H9 (cell line): ENCODE data around the gene KBTBD8. TPM values are rescaled to one million over a fixed set of nuclear protein-coding genes. Genes with fewer than 3 reads are reported as not detected.

ENCODE experiments used
- DNase-seq: peaks from one replicate; pipeline ENCODE4 v3.0.0-alpha.2; 2017
- H2AFZ ChIP-seq: one replicate; pipeline ENCODE4 v1.6.1; 2013; ENCODE audit warnings: mild to moderate bottlenecking, low read length, control low read depth, moderate library complexity
- H2AK5ac ChIP-seq: 2 replicates; pipeline ENCODE4 v1.6.1; 2013; ENCODE audit warnings: low read length, control low read depth, mixed read lengths; ENCODE audit not compliant: insufficient read length
- H2BK120ac ChIP-seq: one replicate; pipeline ENCODE4 v1.6.1; 2013; ENCODE audit warnings: low read depth, mild to moderate bottlenecking, low read length, control low read depth, inconsistent platforms; ENCODE audit not compliant: poor library complexity, severe bottlenecking
- H2BK12ac ChIP-seq: 2 replicates; pipeline ENCODE4 v1.6.1; 2013; ENCODE audit warnings: low read length, control low read depth, mixed read lengths, low read depth; ENCODE audit not compliant: insufficient read length
- H2BK15ac ChIP-seq: 2 replicates; pipeline ENCODE4 v1.6.1; 2013; ENCODE audit warnings: low read depth, low read length, control low read depth
- H2BK20ac ChIP-seq: one replicate; pipeline ENCODE4 v1.6.1; 2013; ENCODE audit warnings: low read depth, mild to moderate bottlenecking, low read length, control low read depth, inconsistent platforms; ENCODE audit not compliant: poor library complexity, severe bottlenecking
- H2BK5ac ChIP-seq: 2 replicates; pipeline ENCODE4 v1.6.1; 2013; ENCODE audit warnings: low read length, control low read depth, mixed read lengths; ENCODE audit not compliant: insufficient read length
- H3K14ac ChIP-seq: 2 replicates; pipeline ENCODE4 v1.6.1; 2013; ENCODE audit warnings: low read length, control low read depth; ENCODE audit not compliant: insufficient read depth
- H3K18ac ChIP-seq: 2 replicates; pipeline ENCODE4 v1.6.1; 2013; ENCODE audit warnings: low read depth, mild to moderate bottlenecking, mixed read lengths, low read length, control low read depth; ENCODE audit not compliant: insufficient read length
- H3K23ac ChIP-seq: 2 replicates; pipeline ENCODE4 v1.6.1; 2013; ENCODE audit warnings: low read length, control low read depth, mixed read lengths, low read depth; ENCODE audit not compliant: insufficient read length
- H3K23me2 ChIP-seq: 2 replicates; pipeline ENCODE4 v1.6.1; 2013; ENCODE audit warnings: low read depth, mild to moderate bottlenecking, mixed read lengths, low read length, control low read depth; ENCODE audit not compliant: insufficient read length, poor library complexity, severe bottlenecking
- H3K27ac ChIP-seq: 2 replicates; pipeline ENCODE4 v1.5.1; 2013; ENCODE audit warnings: low read length, control low read depth, mixed read lengths, low read depth; ENCODE audit not compliant: insufficient read length
- H3K27me3 ChIP-seq: 2 replicates; pipeline ENCODE4 v1.6.1; 2013; ENCODE audit warnings: low read length, control low read depth, inconsistent platforms; ENCODE audit not compliant: insufficient read depth
- H3K4ac ChIP-seq: 2 replicates; pipeline ENCODE4 v1.6.1; 2013; ENCODE audit warnings: low read depth, mild to moderate bottlenecking, control low read depth, inconsistent platforms, low read length, moderate library complexity
- H3K4me1 ChIP-seq: 2 replicates; pipeline ENCODE4 v1.6.1; 2013; ENCODE audit warnings: low read length, control low read depth, inconsistent platforms; ENCODE audit not compliant: insufficient read depth
- H3K4me2 ChIP-seq: 2 replicates; pipeline ENCODE4 v1.6.1; 2013; ENCODE audit warnings: low read length, control low read depth, mixed read lengths; ENCODE audit not compliant: insufficient read length, insufficient read depth
- H3K56ac ChIP-seq: 2 replicates; pipeline ENCODE4 v1.6.1; 2013; ENCODE audit warnings: low read depth, mild to moderate bottlenecking, mixed read lengths, low read length, control low read depth; ENCODE audit not compliant: insufficient read length
- H3K79me1 ChIP-seq: 2 replicates; pipeline ENCODE4 v1.6.1; 2013; ENCODE audit warnings: low read depth, mild to moderate bottlenecking, moderate library complexity, low read length, control low read depth, inconsistent platforms; ENCODE audit not compliant: insufficient read depth, poor library complexity, severe bottlenecking
- H3K79me2 ChIP-seq: 2 replicates; pipeline ENCODE4 v1.6.1; 2013; ENCODE audit warnings: low read length, control low read depth, inconsistent platforms; ENCODE audit not compliant: insufficient read depth
- H3K9ac ChIP-seq: 2 replicates; pipeline ENCODE4 v1.6.1; 2013; ENCODE audit warnings: low read length, control low read depth, mixed read lengths; ENCODE audit not compliant: insufficient read length; ENCODE audit errors: extremely low read depth
- H3K9me3 ChIP-seq: one replicate; pipeline ENCODE4 v1.6.1; 2013; ENCODE audit warnings: low read depth, low read length, inconsistent platforms; ENCODE audit not compliant: control insufficient read depth
- H3T11ph ChIP-seq: one replicate; pipeline ENCODE4 v1.6.1; 2013; ENCODE audit warnings: mild to moderate bottlenecking, low read length, control low read depth, inconsistent platforms
- H4K20me1 ChIP-seq: one replicate; pipeline ENCODE4 v1.6.1; 2013; ENCODE audit not compliant: control insufficient read depth, insufficient read length, insufficient read depth
- H4K5ac ChIP-seq: 2 replicates; pipeline ENCODE4 v1.6.1; 2013; ENCODE audit warnings: low read depth, mild to moderate bottlenecking, mixed read lengths, low read length, control low read depth; ENCODE audit not compliant: insufficient read length
- H4K8ac ChIP-seq: replicated peaks from 2 replicates; pipeline ENCODE4 v1.6.1; 2013; ENCODE audit warnings: low read length, control low read depth, mixed read lengths, low read depth; ENCODE audit not compliant: insufficient read length
- H4K91ac ChIP-seq: 2 replicates; pipeline ENCODE4 v1.6.1; 2013; ENCODE audit warnings: low read depth, mild to moderate bottlenecking, moderate library complexity, mixed read lengths, low read length, control low read depth; ENCODE audit not compliant: insufficient read length
- H3K27ac Mint-ChIP-seq, 3 experiments: 2 replicates in 2 of 3; 3 replicates in 1 of 3; pipeline ENCODE4 v1.8.0; 2020 to 2021; ENCODE audit warnings: mixed read lengths in 3 of 3, mild to moderate bottlenecking in 1 of 3, moderate library complexity in 1 of 3
- H3K27me3 Mint-ChIP-seq: 2 replicates; pipeline ENCODE4 v1.8.0; 2021; ENCODE audit warnings: low read depth, mild to moderate bottlenecking, moderate library complexity, mixed read lengths
- H3K36me3 Mint-ChIP-seq, 3 experiments: 2 replicates in 2 of 3; 3 replicates in 1 of 3; pipeline ENCODE4 v1.8.0; 2020 to 2021; ENCODE audit warnings: low read depth in 3 of 3, mixed read lengths in 3 of 3; ENCODE audit not compliant: insufficient read depth in 1 of 3
- H3K4me1 Mint-ChIP-seq, 2 experiments: 2 replicates each; pipeline ENCODE4 v1.8.0; 2020; ENCODE audit warnings: mixed read lengths in 2 of 2
- H3K4me3 Mint-ChIP-seq, 2 experiments: 2 replicates in 1 of 2; 3 replicates in 1 of 2; pipeline ENCODE4 v1.8.0; 2020 to 2021; ENCODE audit warnings: mild to moderate bottlenecking in 2 of 2, mixed read lengths in 2 of 2, moderate library complexity in 1 of 2
- H3K9me3 Mint-ChIP-seq, 2 experiments: 2 replicates in 1 of 2; 3 replicates in 1 of 2; pipeline ENCODE4 v1.8.0; 2020; ENCODE audit warnings: mild to moderate bottlenecking in 2 of 2, mixed read lengths in 2 of 2, moderate library complexity in 1 of 2
- WGBS: extraction: QIAGEN DNeasy Blood & Tissue Kit; methylation state at CpG from one replicate; pipeline ENCODE4 v1.1.7; 2013; ENCODE audit warnings: missing lambda C conversion rate, low lambda C conversion rate, mixed read lengths; ENCODE audit not compliant: insufficient read length; ENCODE audit errors: extremely low coverage; 5-methylcytosine and 5-hydroxymethylcytosine counted together
- total RNA-seq: library from RNA; stranded (reverse); gene quantifications from 2 replicates; pipeline ENCODE4 v1.2.1, GENCODE V29; 2021
- TF ChIP-seq, protein P1 (sequence below): fragments of 200-600 bp; sonication (generic); conservative IDR thresholded peaks from 3 replicates; pipeline ENCODE4 v1.8.0; 2021; ENCODE audit warnings: antibody characterized with exemption, mild to moderate bottlenecking

KBTBD8 gene
- total RNA-seq, 1 experiment from 2014 or later, result 16.7 TPM

- no peak for DNase-seq
- Mint-ChIP-seq H3K36me3 (no peaks in the 10 kb centered on the region; a peak in 1 of 7 replicates), H3K4me3 (no peak overlapping the region), H3K27me3 (no peaks in the 10 kb centered on the region), H3K9me3 (peaks cover 0 to 2% of the 10 kb centered on the region in 2 experiments; a peak in 2 of 5 replicates), H3K4me1 (peaks cover 11 to 21% of the 10 kb centered on the region in 2 experiments), H3K27ac (no peak overlapping the region)
- Histone ChIP-seq H3K23me2 (no peaks in the 10 kb centered on the region), H3K4me1 (no peaks in the 10 kb centered on the region), H2BK15ac (no peak overlapping the region), H3K27me3 (no peaks in the 10 kb centered on the region), H3K27ac (no peak overlapping the region), H3K79me1 (no peaks in the 10 kb centered on the region), H3T11ph (no peak overlapping the region), H3K14ac (no peak overlapping the region), H3K23ac (no peak overlapping the region), H2BK20ac (no peak overlapping the region), H3K4ac (no peak overlapping the region), H4K5ac (no peak overlapping the region), H3K9ac (no peak overlapping the region), H2BK5ac (no peak overlapping the region), H2AK5ac (no peak overlapping the region), H3K79me2 (no peaks in the 10 kb centered on the region), H3K9me3 (no peaks in the 10 kb centered on the region), H3K4me2 (no peak overlapping the region), H2BK120ac (no peak overlapping the region), H4K91ac (no peak overlapping the region), H3K56ac (no peak overlapping the region), H4K8ac (no peak overlapping the region), H3K18ac (no peak overlapping the region), H2BK12ac (no peak overlapping the region), H2AFZ (no peak overlapping the region), H4K20me1 (no peaks in the 10 kb centered on the region)
- TF ChIP-seq, protein P1, sequence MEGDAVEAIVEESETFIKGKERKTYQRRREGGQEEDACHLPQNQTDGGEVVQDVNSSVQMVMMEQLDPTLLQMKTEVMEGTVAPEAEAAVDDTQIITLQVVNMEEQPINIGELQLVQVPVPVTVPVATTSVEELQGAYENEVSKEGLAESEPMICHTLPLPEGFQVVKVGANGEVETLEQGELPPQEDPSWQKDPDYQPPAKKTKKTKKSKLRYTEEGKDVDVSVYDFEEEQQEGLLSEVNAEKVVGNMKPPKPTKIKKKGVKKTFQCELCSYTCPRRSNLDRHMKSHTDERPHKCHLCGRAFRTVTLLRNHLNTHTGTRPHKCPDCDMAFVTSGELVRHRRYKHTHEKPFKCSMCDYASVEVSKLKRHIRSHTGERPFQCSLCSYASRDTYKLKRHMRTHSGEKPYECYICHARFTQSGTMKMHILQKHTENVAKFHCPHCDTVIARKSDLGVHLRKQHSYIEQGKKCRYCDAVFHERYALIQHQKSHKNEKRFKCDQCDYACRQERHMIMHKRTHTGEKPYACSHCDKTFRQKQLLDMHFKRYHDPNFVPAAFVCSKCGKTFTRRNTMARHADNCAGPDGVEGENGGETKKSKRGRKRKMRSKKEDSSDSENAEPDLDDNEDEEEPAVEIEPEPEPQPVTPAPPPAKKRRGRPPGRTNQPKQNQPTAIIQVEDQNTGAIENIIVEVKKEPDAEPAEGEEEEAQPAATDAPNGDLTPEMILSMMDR, result peak; percentile 51
- WGBS, result no CpG with 5 or more reads among the region's 2 CpGs
Observed at GRCh38 chr3:66983101-66983500, 15.0 kb upstream of the KBTBD8 start.
